HG03175 (cell line): ENCODE measurements around the gene MYL5.
"Not testable (repeated sequence)": the region's sequence is repeated elsewhere in the genome, so short reads cannot be mapped to it uniquely, and the experiment has no call there.

Experiments used
- ATAC-seq: cut with Tn5 transposase; IDR thresholded peaks from one replicate; pipeline ENCODE4 v1.9.1; 2021; ENCODE audit warnings: mild to moderate bottlenecking, moderate library complexity; ENCODE audit not compliant: unreplicated experiment

MYL5 gene

DNA sequence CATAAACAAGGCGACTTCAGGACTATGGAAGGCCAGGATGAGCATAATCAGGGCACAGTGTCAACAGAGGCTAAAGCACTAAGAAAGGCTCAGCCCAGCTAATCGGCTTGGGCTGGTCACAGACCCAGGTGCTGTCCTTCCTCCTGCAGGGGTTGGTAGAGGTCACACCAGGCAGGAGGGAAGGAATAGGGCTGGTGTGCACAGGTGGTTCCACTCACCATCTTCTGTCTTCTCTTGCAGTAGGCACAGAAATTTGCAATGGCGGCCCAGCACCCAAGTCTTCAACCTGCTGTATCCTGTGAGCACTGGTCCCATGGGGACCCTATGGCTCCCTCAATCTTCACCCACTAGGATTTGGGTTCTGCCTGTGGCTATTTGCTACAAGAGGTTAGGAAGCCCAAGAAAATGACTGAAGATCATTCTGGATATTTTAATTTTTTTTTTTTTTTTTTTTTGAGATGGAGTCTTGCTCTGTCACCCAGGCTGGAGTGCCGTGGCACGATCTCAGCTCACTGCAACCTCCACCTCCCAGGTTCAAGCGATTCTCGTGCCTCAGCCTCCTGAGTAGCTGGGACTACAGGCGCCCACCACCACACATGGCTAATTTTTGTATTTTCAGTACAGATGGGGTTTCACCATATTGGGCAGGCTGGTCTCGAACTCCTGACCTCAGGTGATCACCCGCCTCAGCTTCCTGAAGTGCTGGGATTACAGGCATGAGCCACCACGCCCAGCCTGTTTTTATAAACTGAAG is 4.4 kb upstream of the MYL5 start:
- not testable (repeated sequence) for ATAC-seq

- ATAC-seq: no peak
Observed at GRCh38 chr4:671769-672168, 2.6 kb upstream of the MYL5 start.

DNA sequence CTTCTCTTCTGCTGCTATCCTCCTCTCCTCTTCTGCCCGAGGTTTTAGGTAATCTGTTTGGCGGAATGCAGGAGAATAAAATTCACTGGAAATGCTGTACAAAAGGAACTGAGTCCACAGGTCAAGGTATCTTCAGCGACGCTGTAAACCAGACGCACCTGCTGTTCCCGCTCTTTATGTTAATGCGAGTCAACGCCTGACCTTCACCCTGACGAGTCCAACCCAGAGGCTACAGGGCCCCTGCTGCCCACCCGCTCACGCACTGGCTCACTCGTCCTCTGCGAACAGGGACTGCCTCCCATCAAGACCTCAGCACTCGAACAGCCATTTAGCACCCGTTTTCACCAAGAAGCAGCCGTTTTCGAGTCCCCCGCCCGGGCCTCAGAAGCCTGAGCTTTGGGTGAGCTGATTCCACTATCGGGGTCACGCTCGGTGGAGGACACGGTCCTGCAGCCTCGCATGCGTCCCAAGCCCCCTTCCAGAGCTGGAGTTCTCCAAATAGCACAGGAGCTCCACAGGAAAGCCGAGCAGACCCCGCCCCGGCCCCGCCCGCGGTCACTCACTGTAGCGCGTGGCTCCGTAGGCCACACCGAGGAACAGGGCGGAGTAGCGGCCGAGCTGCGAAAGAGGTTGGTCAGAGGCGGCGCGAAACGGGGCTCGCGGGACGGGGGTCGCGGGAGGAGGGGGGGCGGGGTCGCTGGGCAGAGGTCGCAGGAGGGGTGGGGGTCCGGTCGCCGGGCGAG is 822 bp upstream of the MYL5 start:
- no peak for ATAC-seq

GRCh38 chr4:675036-675882 is 917 bp downstream of the MYL5 start:
- no peak for ATAC-seq

- ATAC-seq: no peak
Observed at GRCh38 chr4:675980-676870, 1.9 kb downstream of the MYL5 start.

GRCh38 chr4:676871-677235 is 2.5 kb downstream of the MYL5 start:
- ATAC-seq: no peak

DNA sequence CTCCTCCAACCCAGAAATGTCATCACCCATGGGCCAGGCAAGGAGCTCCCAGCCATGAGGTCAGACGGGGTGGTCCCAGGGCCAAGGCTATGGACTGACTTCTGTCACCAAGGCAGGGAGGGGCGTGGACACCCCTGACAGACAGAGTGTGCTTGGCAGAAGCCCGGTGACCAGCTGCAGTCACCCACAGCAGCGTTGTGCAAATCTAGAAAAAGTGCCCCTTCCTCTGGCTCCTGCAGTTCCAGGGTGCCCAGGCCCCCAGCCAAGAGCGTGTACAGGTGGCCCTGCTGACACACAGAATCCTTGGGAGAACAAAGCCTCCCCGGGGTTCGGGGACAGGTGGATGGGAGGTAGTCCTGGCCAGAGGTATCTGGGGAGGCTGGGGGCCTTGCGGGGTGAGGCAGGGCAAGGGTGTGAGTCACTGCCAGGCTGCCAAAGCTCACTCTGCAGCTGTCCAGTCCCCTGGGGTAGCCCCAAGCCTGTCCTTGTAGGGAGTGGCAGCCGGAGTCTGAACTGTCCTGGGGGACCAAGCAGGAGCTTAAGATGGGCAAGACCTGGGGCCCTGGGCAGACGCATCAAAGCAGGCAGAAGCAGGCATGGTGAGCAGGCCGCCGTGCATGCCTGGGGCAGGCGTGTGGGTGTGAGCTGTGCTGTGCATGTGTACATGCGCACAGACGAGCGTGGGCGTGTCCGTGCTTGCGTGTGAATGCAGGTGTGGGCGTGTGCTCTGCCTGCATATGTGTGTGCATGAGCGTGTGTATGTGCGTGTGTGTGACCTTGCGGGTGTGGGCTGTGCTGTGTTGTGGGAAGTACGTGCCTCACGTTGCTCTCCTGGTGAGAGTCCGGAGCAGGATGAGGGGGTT is 3.3 kb downstream of the MYL5 start:
- no peak for ATAC-seq

GRCh38 chr4:678331-679103 is 4.2 kb downstream of the MYL5 start:
- no peak for ATAC-seq

GRCh38 chr4:679104-679481 is 4.8 kb downstream of the MYL5 start:
- no peak for ATAC-seq

DNA sequence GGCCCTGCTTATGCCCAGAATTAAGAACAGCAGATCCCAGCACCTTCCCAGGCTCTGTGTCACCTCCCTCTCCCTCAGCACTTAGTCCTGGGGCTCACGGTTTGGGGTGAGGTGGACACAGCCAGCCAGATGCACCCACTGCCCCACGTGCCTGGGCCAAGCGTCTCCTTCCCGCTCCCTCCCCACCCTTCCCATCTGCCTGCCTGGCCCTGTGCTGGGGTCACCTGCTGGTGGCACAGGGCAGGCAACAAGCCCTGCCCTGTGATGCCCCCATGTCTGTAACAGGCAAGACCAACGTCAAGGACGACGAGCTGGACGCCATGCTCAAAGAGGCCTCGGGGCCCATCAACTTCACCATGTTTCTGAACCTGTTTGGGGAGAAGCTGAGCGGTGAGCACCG is 5.3 kb downstream of the MYL5 start:
- no peak for ATAC-seq

DNA sequence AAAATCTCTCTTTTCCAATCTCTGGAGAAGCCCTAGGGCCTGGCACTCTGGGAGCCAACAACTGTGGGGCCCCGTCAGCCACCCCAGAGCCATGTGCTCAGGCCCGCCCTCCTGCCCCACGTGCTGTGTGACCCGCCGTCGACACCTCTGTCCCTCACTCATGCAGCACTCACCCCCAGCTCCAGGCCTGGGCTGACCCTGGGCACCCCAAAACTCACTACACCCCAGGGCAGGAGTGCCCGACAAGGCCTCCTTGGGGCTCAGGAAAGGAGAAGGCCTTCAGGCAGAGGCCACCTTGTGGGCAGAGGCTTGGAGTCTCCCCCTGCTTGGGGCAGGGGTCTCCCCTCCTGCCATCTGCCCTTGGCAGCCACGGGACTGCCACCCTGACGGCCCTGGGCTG is 5.7 kb downstream of the MYL5 start:
- ATAC-seq: no peak

DNA sequence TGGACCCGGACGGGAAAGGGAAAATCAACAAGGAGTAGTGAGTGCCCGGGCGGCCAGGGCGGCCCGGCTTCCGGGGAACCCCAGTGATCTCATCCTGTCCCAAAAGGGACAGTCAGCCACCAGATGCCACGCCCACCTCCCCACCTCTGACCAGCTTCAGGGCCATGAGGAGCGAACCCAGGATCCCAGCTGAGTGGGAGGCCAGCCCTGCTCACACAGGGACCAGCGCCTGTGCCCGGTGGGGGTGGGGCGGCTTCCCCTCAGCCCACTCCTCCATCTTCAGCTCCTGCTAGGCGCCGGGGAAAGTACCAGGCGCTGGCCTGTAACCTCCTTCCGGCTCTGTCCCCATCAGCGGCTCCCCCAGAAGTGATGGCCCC is 6.2 kb downstream of the MYL5 start:
- no peak for ATAC-seq

DNA sequence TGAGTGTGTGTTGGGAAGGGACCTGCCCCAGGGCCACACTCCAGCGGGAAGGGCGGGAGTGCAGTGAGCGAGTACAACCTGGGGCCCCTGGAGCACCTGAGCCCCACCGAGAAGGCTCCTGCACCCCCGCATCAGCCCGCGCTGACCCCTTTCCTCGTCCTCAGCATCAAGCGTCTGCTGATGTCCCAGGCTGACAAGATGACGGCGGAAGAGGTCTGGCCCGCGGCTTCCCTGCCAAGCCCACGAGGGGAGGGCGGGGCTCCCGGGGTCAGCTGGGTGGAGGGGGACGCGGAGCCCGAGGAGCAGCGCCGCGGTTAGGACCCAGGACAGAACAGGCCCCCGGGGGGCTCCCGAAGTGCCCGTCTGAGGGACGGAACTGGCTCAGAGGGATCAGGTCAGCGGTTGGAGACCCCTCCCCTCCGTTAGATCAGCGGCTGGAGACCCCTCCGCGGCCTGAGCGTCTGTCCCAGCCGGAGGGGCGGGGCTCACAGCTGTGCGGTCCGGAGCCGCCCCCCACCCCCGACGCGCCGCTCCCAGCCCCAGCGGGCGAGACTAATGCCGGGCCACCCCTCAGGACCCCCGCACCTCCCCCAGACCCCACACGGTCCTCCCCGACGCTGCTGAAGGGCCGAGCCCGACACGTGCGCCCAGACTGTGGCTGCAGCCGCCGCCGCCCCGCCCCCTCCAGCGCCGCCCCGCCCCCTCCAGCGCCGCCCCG is 6.7 kb downstream of the MYL5 start:
- no peak for ATAC-seq

DNA sequence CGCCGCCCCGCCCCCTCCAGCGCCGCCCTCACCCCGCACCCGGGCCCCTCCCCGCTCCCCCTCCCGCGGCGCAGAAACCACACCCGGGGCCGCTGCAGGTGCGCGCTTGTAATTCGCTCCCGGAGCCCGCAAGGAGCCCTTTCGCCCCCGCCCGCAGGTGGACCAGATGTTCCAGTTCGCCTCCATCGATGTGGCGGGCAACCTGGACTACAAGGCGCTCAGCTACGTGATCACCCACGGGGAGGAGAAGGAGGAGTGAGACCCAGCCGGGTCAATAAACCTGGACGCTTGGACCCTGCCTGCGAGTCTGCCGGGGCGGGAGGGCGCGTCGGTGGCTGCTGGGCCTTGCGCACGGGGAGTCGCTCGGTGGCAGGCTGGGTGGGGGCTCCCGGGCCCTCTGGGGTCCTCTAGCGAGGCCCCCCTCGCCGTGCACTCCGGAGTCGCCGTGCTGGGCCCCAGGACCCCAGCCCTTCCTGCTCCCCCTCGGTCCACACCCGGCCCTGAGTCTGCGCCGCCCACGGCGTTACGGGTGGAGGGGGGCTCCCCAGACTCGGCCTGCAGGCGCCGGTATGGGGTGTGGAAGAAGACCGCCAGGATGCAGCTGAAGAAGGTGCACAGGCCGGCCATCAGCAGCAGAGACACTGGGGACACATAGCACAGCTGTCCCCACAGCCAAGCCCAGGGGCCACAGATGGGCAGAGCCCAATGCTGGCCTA is 7.6 kb downstream of the MYL5 start:
- ATAC-seq: no peak

DNA sequence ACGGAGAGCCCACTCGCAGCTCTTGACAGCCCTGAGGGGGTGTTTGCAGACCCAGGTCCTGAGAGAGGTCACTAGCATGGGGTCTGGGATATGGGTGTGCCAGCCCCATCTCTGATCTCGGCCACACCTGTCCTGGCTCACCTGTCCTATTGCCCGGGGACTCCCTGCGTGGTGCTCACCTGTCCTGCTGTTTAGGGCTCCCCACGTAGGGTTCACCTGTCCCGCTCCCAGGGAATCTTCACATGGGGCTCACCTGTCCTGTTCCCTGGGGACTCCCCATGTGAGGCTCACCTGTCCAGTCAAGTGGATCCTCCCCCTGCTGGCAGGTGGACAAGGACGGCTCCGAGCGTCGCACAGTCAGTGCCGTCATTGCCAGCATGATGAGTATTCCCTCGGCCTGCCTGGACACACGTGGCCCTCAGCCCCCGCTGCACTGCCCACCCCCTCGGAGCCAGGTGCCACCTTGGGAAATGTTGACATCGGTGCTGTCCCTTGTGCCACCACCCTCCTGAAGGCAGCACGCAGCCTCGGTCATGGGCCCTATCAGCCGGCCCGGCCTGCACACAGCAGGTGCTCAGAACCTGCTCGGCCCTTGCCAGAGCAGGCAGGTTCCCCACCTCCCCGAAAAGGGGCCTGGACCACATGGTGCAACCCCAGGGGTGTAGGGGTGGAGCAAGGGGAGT is 8.3 kb downstream of the MYL5 start:
- ATAC-seq: no peak

DNA sequence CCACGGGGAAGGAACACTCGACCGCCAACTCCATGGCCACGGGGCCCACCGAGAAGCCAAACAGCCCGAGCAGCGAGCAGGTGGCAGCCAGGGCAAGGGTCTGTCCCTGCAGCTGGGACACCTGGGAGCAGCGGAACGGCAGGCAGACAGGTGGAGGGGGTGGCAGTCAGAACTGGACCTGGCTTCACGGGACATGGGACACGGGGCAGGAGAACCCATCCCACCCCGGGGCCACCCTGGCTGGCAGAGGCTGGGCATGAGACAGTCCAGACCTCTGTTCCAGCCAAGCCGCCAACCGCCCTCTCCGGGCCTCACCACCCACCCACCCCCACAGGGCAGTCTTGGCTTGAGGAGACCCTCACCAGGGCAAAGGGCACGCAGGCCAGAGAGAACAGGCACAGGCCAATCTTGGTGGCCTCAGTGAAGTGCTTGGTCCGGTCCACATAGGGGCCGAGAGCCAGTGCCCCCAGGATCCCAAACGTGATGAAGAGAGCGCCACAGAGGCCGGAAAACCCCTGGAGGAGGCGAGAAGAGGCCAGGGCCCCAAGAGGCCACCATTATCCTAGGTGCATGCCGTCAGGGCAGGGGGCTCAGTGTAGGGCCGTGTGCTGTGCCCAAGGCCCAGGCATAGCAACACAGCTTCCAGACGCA is 9.0 kb downstream of the MYL5 start:
- no peak for ATAC-seq
